GM21423 (cell line): Measurements from ENCODE around the gene CACNB4.

Experiments
- ATAC-seq: cut with Tn5 transposase; IDR thresholded peaks from one replicate; pipeline ENCODE4 v1.9.1; 2021; ENCODE audit warnings: mild to moderate bottlenecking, moderate library complexity; ENCODE audit not compliant: unreplicated experiment

Gene CACNB4

DNA sequence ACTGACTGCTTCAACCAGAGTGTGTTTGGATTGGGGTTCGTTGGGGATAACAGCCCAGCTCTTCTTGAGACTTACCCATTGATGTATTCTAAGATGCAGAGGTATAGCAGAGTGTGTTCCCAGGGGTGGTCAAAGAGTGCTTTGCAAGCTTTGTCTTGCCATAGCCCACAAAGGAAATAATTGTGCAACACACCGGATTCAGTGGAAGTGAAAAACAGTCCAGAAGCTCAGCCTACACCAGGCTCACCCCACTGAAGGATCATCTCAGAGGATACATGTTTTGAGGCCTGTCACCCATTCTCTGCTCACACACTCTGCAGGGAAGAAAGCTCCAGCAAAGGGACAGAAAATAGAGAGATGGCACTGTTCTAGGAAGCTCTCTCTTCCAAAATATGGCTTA is 9.6 kb downstream of the CACNB4 start:
- no peak for ATAC-seq

DNA sequence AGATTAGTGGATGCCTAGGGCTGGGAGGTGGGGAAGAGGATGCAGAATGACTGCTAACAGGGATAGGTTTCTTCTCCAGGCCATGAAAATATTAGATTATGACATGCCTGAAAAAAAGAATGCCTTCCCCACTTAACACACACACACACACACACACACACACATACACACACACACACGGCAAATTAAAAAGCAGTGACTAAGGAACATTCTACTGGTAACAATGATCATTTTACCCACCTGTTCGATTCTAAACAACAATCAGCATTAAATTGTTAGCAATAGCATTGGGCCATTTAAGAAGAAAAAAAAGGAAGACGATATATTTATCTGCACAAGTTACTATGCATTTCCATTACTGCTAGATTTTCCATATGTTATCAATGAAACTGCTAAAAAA is 10.8 kb downstream of the CACNB4 start:
- ATAC-seq, result no peak

- ATAC-seq, result no peak
These were observed 12.6 kb downstream of the CACNB4 start for GRCh38 chr2:152086231-152086630.

- no peak for ATAC-seq
These were observed 14.8 kb downstream of the CACNB4 start for GRCh38 chr2:152084076-152084475.

DNA sequence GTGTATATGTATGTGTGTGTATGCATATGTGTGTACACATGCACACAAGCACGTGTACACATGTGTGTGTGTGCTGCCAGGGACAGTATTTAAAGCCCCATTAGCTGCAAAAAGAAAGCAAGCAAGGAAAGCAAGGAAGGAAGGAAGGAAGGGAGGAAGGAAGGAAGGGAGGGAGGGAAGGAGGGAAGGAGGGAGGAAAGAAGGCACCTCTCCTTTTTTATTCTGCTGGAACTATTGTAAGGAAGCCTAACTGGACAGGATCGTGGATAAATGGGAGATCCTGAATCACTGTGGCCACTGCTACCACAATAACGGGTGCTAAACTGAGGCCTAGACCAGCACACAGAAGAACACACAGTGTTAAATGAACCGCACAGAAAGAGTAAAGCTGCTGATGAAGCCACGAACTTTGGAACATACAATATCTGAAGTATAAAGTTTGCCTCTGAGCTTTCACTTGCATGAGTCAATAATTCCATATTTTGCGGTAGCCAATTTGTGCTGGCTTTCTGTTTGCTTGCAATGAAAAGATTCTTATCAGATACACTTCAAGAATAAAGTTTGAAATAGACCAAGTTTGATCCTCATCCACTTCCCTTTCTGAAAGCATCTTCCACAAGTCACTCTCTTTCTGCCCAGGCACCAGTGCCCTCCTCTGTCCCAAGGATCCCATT is 15.5 kb downstream of the CACNB4 start:
- no peak for ATAC-seq

DNA sequence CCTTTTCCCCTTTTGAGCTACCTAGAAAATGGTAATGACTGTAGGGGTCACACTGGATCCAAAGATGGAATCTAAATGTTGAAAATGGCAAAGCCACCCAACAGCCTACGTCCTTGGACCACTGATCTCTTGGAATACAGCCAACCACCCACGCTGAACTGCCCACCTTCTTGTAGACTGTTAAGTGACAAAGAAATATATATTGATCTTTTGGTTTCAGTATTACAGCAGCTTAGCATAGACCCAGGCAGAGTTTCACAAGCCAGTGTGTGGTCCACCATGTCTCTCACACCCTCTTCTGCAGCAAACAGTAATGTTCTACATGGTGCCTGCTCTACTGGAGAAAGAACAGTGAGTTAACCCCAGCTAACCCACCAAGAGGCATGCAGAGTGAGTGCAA is 20.2 kb downstream of the CACNB4 start:
- peak; percentile 65 for ATAC-seq

DNA sequence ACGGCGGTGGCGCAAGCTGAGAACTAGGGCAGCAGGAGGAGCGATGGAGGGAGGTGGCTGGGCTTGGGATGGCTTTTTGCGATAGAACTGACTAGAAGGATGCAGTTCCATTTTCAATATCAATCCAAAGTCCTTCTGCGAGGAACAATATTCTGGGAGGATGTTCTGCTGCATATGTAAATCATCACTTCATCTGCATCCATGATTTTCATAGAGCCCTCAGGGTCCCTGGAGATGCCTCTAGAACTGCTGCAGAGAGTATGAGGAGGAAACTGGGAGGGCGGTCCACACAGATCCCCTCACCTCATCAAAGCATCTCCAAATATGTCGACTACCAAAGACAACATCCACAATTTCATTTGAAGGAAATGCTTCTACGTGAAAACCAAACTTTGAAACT is 20.8 kb downstream of the CACNB4 start:
- ATAC-seq, result no peak

DNA sequence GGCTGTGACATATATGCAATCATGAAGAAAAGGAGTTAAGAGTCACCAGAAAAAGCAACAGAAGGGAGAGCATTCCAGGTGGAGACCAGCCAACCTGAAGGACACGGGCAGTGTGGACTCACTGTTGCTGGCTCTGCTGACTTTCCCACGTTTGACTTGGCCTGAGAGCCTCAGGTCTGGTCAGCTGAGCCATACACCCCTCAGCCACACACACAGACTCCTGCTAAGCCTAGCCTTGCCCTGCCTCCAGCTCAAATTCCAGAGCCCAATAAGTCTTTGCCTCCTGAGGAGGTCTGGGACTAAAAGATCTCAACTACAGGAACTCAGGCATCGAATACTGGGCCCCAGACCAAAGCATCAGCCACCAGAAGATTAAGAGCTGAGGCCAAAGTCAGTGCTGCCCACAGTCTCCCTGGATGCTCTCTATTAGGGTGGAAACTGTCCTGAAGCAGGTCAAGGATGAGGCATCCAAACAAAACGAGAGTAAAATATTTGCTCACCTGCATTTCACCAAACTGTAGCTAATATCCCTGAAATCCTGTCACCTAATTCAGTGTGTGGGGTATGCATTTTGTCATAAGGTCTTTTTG is 23.3 kb downstream of the CACNB4 start:
- no peak for ATAC-seq

DNA sequence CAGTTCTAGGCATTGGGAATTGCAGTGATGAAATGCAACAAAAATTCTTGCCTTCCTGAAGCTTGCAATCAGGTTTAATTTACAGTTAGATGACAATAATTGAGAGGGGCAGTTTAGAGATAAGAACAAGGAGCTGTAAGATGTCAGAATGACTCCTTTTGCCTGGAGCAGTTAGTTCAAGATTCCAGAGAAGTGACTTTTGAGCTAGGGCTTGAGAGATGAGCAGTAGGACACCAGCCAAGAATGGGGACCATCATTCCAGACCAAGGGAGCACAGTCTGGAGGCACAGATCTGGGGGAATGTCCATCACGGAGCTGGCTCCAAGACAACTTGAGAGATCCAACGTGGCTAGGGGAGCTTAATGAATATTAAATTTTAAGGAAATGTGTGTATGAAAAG is 26.8 kb downstream of the CACNB4 start:
- ATAC-seq, result no peak

DNA sequence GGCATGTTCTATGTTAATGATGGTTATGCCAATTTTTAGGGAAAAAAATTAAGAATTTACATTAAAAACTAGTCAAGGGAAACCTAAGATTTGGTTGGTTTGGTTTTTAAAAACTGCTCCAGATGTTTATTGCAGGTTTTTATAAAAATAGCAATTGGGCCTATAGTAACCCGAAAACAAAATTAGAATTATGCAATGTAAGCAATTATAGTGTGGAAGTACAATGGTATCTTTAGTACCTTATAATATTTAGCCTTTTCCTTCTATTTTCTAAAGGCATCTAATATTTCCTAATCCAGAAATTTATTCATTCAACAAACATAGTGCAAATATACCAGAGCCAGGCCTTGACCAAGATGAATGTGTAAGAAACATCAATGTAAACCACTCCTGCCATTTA is 27.3 kb downstream of the CACNB4 start:
- ATAC-seq, result no peak

DNA sequence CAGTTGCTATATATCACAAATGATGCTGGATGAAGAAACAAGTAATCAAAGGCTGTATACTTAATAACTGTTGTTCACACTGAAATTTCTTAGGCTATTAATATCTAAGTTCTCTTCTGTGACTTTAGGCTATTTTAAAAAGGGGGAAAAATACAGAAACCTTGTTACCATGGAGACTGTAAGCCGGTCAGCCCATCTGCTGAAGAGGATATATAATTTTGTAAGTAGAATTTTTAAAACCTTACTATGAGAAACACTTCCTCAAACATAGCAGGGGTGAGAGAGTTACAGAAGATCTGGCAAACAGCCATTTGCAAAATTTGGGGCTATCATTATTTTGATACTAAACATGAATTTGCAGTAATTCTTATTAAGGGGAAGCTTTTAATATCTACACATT is 27.8 kb downstream of the CACNB4 start:
- no peak for ATAC-seq

GRCh38 chr2:152068226-152068625 is 30.6 kb downstream of the CACNB4 start:
- ATAC-seq, result no peak

- ATAC-seq, result no peak
These were observed 31.0 kb downstream of the CACNB4 start for GRCh38 chr2:152067823-152068222.

DNA sequence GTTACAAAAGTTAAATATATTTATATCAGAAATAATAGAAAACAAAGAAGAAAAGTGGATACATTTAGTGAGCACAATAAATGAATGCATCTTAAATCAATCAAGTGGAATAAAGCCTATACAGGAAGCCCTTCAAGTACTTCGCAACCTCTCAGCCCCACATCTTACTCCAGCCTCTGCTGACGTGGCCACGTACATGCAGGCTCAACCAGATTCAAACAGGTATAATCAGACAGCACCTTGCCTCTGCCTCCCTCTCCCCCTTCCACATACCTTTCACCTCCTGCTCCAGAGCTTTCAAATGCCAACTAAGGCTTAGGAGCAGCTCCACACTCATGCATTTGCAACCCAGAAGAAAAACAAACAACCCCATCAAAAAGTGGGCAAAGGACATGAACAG is 32.9 kb downstream of the CACNB4 start:
- ATAC-seq, result no peak

- no peak for ATAC-seq
These were observed 34.8 kb downstream of the CACNB4 start for GRCh38 chr2:152064001-152064400.

- ATAC-seq, result no peak
These were observed 35.4 kb downstream of the CACNB4 start for GRCh38 chr2:152063325-152063924.

DNA sequence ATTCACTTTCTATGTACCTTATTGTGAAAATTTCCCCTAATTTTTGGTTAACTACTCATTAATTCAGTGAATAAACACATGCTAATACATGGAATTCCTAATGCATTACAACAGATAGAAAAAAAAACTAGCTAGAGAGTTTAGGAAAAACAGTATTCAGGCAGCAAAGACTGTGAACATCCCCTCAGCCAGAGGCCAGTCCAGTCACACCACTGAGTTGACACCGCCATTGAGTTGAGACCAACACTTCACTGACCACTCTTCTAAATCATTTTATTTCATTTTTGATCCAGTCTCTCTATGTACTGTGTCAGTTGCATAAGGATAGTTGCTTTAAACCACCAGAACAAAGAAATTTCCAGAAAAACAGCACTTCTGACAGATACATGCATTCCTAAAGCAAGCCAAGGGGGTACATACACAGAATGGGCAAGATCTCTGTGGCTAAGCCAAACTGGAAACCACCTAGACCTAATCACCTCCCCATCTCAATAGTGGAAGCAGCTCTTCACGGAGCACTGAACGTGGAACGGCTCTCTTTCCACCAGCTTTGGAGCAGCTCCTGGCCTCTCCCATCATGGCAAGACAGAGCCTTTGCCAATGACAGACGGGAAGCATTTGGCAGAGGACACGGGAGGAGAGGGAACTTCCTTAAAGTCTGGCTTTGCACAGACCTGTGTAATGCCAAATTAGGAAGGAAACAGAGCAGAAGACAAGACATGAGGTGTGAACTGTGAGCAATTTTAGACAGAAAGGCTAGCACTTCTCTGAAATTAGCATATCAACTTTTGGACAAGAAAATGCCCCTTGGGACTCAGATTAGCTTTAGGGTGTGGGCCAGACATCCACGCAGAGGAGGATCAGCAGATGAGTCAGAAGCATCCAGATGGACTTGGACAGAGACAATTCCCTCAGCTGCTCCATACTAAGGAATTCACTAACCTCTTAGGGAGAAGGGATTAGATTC is 36.4 kb downstream of the CACNB4 start:
- peak; percentile 83 for ATAC-seq

- no peak for ATAC-seq
These were observed 37.5 kb downstream of the CACNB4 start for GRCh38 chr2:152061383-152061782.

DNA sequence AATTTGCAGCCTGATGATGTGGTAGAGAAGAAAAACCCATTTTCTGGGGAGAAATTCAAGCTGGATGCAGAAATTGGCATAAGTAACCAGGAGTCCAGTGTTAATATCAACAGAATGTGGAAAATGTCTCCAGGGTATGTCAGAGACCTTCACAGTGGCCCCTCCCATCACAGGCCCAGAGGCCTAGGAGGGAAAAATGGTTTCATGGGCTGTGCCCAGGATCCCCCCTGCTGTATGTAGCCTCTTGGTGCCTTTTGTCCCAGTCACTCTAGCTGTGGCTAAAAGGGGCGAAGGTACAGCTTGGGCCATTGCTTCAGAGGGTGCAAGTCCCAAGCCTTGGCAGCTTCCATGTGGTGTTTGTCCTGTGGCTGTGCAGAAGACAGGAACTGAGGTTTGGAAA is 40.2 kb downstream of the CACNB4 start:
- ATAC-seq, result no peak

DNA sequence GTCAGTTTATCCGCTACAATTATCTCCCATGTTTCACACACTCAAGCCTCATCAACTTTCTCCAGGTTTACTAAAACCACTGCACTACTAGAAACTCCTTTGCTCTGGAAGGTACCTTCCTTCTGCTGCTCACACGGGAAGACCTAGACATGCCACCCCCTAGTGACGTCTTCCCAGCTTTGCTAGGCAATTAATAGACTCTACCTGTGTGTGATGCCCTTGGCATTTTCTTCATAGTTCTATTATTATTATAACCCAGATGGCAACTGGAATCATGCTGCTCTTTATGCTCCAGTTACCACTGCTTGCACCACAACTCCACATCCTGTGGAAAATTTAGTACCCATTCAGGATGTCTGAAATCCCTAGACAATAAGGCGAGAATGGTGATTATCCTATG is 42.4 kb downstream of the CACNB4 start:
- ATAC-seq, result no peak

- no peak for ATAC-seq
These were observed 43.3 kb downstream of the CACNB4 start for GRCh38 chr2:152055366-152056108.
